Sigmoid colon (tissue), 7 donors: ENCODE data around the gene MPPED1. TPM values are rescaled to one million over a fixed set of nuclear protein-coding genes. Genes with fewer than 3 reads are reported as not detected.

Source experiments
- DNase-seq: peaks from one replicate; pipeline ENCODE4 v3.0.0-alpha.2; 2019
- H3K27ac ChIP-seq, 4 donors: fragments of 200-600 bp; sonication (generic); one replicate each; pipeline ENCODE4 v1.5.1; 2016 to 2019; ENCODE audit warnings: mild to moderate bottlenecking in 1 of 4
- H3K27me3 ChIP-seq, 3 donors: fragments of 200-600 bp; sonication (generic); one replicate each; pipeline ENCODE4 v1.5.1; 2019; ENCODE audit warnings: mild to moderate bottlenecking in 1 of 3
- H3K36me3 ChIP-seq, 4 donors: fragments of 200-600 bp; sonication (generic); one replicate each; pipeline ENCODE4 v1.5.1; 2016 to 2019
- H3K4me1 ChIP-seq, 4 donors: fragments of 200-600 bp; sonication (generic); one replicate each; pipeline ENCODE4 v1.5.1; 2017 to 2019
- H3K4me3 ChIP-seq, 4 donors: fragments of 200-600 bp; sonication (generic); one replicate each; pipeline ENCODE4 v1.5.1; 2017 to 2019; ENCODE audit warnings: mild to moderate bottlenecking in 2 of 4, moderate library complexity in 1 of 4
- H3K9me3 ChIP-seq, 4 donors: fragments of 200-600 bp in 3 of 4; sonication (generic) in 3 of 4; one replicate each; pipeline versions ENCODE4 v1.5.1 to v1.6.1; 2013 to 2019
- EP300 ChIP-seq, 4 donors: sonication (generic); formaldehyde crosslinking; IDR thresholded peaks; one replicate each; pipeline ENCODE4 v1.6.1; 2017; ENCODE audit warnings: antibody characterized with exemption in 4 of 4
- POLR2A ChIP-seq, 2 donors: fragments of 450-650 bp; IDR thresholded peaks; one replicate each; pipeline ENCODE4 v1.6.1; 2016; ENCODE audit warnings: antibody characterized with exemption in 2 of 2, mild to moderate bottlenecking in 2 of 2, moderate library complexity in 2 of 2
- POLR2AphosphoS5 ChIP-seq, 4 donors: sonication (generic); formaldehyde crosslinking; IDR thresholded peaks; one replicate each; pipeline ENCODE4 v1.6.1; 2017; ENCODE audit warnings: antibody characterized with exemption in 4 of 4
- WGBS, 2 donors: extraction: QIAGEN DNeasy Blood & Tissue Kit; methylation state at CpG; one replicate each; pipeline ENCODE4 v1.1.7; 2013; 5-methylcytosine and 5-hydroxymethylcytosine counted together
- intact Hi-C: fragments of 100-400 bp; cut with DNase I; formaldehyde crosslinking; loops from one replicate; pipeline ENCODE4 v1.15.1; 2023
- polyA plus RNA-seq, 3 donors: library from polyadenylated mRNA; stranded (reverse); fragments of 200-250 nt; gene quantifications; one replicate each; pipeline ENCODE4 v1.2.3, GENCODE V29; 2013
- total RNA-seq, 4 donors: library from RNA; depleted of rRNA; stranded (reverse); fragments of >200 nt; gene quantifications; one replicate each; pipeline ENCODE4 v1.1.0, GENCODE V29; 2016
- TF ChIP-seq, protein P1 (sequence below), 4 experiments: fragments of 450-650 bp in 3 of 4; fragments of 200-600 bp in 1 of 4; IDR thresholded peaks; one replicate each; pipeline ENCODE4 v1.5.1; 2016 to 2019; ENCODE audit warnings: antibody characterized with exemption in 4 of 4, mild to moderate bottlenecking in 3 of 4, moderate library complexity in 2 of 4
- donor health status: healthy with polysubstance abuse.
- donor health status: Bipolar disorder and iron deficiency.
- donor health status: healthy.

Gene MPPED1
- total and polyA plus RNA-seq, 7 donors, result not detected

DNA sequence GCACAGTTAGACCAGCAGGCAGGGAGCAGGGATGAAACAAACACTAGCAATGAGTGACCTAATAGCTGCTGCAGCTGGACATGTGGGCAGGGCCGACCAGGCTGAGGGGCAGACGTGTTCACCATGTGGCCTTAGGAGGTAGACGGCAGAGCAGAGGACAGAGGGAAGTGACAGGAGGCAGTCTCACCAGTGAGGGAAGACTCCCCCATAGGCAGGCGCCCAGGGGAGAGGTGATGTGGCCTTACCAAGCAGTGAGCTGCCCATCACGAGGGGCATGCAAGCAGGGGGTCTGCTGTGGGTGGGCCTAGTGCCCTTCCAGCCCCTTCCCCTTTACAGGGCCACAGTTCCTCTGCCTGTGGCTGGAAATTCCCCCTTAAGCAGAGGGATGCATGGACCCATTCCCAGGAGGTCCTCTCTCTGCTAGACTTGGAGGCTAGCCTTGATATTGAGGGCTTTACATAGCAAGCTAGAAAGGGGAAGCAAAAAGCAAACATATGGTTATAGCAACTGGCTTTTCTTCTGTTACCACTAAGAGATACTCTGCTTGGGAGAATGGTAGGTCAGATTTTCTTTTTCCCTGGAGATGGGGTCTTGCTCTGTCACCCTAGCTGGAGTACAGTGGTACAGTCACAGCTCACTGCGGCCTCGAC lies 67.6 kb downstream of the MPPED1 start:
- H3K4me1 ChIP-seq, result no peaks in the 10 kb centered on the region
- DNase-seq, result no peak
- H3K27ac ChIP-seq, result no peak overlapping the region
- intact Hi-C loops, result no loop called here
- TF ChIP-seq POLR2A (IDR thresholded peaks at IDR 0.05) (no peak), POLR2AphosphoS5 (IDR thresholded peaks at IDR 0.05) (no peak), EP300 (IDR thresholded peaks at IDR 0.05) (no peak)
- TF ChIP-seq, protein P1, sequence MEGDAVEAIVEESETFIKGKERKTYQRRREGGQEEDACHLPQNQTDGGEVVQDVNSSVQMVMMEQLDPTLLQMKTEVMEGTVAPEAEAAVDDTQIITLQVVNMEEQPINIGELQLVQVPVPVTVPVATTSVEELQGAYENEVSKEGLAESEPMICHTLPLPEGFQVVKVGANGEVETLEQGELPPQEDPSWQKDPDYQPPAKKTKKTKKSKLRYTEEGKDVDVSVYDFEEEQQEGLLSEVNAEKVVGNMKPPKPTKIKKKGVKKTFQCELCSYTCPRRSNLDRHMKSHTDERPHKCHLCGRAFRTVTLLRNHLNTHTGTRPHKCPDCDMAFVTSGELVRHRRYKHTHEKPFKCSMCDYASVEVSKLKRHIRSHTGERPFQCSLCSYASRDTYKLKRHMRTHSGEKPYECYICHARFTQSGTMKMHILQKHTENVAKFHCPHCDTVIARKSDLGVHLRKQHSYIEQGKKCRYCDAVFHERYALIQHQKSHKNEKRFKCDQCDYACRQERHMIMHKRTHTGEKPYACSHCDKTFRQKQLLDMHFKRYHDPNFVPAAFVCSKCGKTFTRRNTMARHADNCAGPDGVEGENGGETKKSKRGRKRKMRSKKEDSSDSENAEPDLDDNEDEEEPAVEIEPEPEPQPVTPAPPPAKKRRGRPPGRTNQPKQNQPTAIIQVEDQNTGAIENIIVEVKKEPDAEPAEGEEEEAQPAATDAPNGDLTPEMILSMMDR (IDR thresholded peaks at IDR 0.05), result no peak
- no peak overlapping the region for H3K4me3 ChIP-seq
- 69 to 83% methylated on average over 7 of the region's 7 CpGs for WGBS, 2 donors
- no peaks in the 10 kb centered on the region for H3K36me3 ChIP-seq
- no peaks in the 10 kb centered on the region for H3K9me3 ChIP-seq
- peaks cover 0 to 7% (median 5%) of the 10 kb centered on the region in 3 donors for H3K27me3 ChIP-seq

- Histone ChIP-seq H3K9me3 (no peaks in the 10 kb centered on the region), H3K4me1 (no peaks in the 10 kb centered on the region), H3K36me3 (no peaks in the 10 kb centered on the region), H3K27me3 (peaks cover 0 to 5% (median 4%) of the 10 kb centered on the region in 3 donors), H3K27ac (no peak overlapping the region), H3K4me3 (no peak overlapping the region)
- no peak for TF ChIP-seq EP300 (IDR thresholded peaks at IDR 0.05)
- TF ChIP-seq, protein P1 (IDR thresholded peaks at IDR 0.05), result no peak
- TF ChIP-seq POLR2AphosphoS5 (IDR thresholded peaks at IDR 0.05), result no peak
- no peak for TF ChIP-seq POLR2A (IDR thresholded peaks at IDR 0.05)
- WGBS, 2 donors, result 62 to 63% methylated on average over 7 of the region's 7 CpGs
- intact Hi-C loops, result no loop called here
- DNase-seq, result no peak
These were observed 68.1 kb downstream of the MPPED1 start for GRCh38 chr22:43479962-43480361.

- no peaks in the 10 kb centered on the region for H3K4me1 ChIP-seq
- WGBS, 2 donors, result 37 to 56% methylated on average over 18 of the region's 18 CpGs
- no peak overlapping the region for H3K4me3 ChIP-seq
- H3K27ac ChIP-seq, result no peak overlapping the region
- DNase-seq, result no peak
- no peaks in the 10 kb centered on the region for H3K36me3 ChIP-seq
- TF ChIP-seq, protein P1 (IDR thresholded peaks at IDR 0.05), result no peak
- no peak for TF ChIP-seq POLR2A (IDR thresholded peaks at IDR 0.05)
- TF ChIP-seq POLR2AphosphoS5 (IDR thresholded peaks at IDR 0.05), result no peak
- no peak for TF ChIP-seq EP300 (IDR thresholded peaks at IDR 0.05)
- no peaks in the 10 kb centered on the region for H3K9me3 ChIP-seq
- peaks cover 0 to 18% (median 5%) of the 10 kb centered on the region in 3 donors for H3K27me3 ChIP-seq
- intact Hi-C loops, result no loop called here
These were observed 69.9 kb downstream of the MPPED1 start for GRCh38 chr22:43481568-43482317.

DNA sequence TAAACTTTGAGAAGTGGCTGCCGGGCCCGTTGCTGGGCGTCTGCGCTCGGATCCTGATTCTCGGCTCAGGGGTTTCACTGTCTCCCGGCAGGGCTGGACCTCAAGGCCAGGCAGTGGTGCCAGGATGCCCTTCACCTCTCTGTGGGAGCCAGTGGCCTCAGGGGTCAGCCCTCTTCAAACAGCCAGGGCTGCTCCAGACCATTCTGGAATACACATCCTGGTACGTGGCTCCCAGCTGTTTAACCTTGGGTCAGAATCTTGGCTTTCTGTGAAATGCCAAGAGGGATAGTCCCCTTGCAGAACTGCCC lies 70.5 kb downstream of the MPPED1 start:
- TF ChIP-seq, protein P1 (IDR thresholded peaks at IDR 0.05), result no peak
- TF ChIP-seq POLR2A (IDR thresholded peaks at IDR 0.05) (no peak), POLR2AphosphoS5 (IDR thresholded peaks at IDR 0.05) (no peak), EP300 (IDR thresholded peaks at IDR 0.05) (no peak)
- H3K27me3 ChIP-seq, result peaks cover 0 to 17% (median 5%) of the 10 kb centered on the region in 3 donors
- H3K36me3 ChIP-seq, result no peaks in the 10 kb centered on the region
- no peak overlapping the region for H3K27ac ChIP-seq
- 65 to 70% methylated on average over 8 of the region's 8 CpGs for WGBS, 2 donors
- no peaks in the 10 kb centered on the region for H3K9me3 ChIP-seq
- H3K4me1 ChIP-seq, result no peaks in the 10 kb centered on the region
- intact Hi-C loops, result no loop called here
- no peak overlapping the region for H3K4me3 ChIP-seq
- DNase-seq, result no peak
